Epithelial cell of prostate (primary cell): ENCODE data around the gene TOB1.

ENCODE experiments used
- DNase-seq: peaks from one replicate; pipeline ENCODE4 v3.0.0-alpha.2; 2011; ENCODE audit warnings: low read depth, low spot score
- H3K27ac ChIP-seq: fragments of 450-650 bp; 2 replicates; pipeline ENCODE4 v1.5.1; 2017; ENCODE audit warnings: mild to moderate bottlenecking

The TOB1 gene, protein sequence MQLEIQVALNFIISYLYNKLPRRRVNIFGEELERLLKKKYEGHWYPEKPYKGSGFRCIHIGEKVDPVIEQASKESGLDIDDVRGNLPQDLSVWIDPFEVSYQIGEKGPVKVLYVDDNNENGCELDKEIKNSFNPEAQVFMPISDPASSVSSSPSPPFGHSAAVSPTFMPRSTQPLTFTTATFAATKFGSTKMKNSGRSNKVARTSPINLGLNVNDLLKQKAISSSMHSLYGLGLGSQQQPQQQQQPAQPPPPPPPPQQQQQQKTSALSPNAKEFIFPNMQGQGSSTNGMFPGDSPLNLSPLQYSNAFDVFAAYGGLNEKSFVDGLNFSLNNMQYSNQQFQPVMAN

GRCh38 chr17:50866261-50866949 lies at the start of gene TOB1:
Gene TOB1 (minus strand): TSS chr17:50866354. CDS start chr17:50864017, 2,337 bp downstream.
- H3K27ac ChIP-seq = peak within 1 kb of the TSS; percentile 99
- peak; percentile 87 for DNase-seq

DNA sequence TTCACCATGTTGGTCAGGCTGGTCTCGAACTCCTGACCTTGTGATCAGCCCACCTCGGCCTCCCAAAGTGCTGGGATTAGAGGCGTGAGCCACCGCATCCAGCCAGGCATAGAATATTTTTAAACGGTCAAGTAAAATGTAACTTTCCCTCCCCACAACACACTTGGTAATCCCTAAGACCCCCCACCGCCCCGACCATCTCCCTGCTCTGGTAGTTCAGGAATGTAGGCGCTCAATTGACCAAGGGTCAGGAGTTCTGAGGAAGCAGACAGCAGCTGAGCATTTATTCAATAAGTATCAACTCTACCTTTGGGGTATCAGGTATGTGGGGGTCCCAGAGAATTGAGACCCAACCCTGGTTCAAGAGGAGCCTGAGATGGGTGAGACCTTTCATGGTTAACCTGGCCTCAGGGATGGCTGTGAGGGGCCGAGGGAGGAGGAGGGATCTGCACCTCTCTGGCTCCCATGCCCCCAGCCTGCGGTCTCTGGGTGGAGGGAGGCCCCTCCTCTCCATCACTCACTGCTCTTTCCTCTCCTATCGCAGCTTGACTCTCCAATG lies 48.4 kb upstream of the TOB1 start:
- DNase-seq = no peak
- H3K27ac ChIP-seq = no peak overlapping the region

- no peak for DNase-seq
- no peak overlapping the region for H3K27ac ChIP-seq
Observed at GRCh38 chr17:50913120-50913519, 47.0 kb upstream of the TOB1 start.

- DNase-seq = no peak
- H3K27ac ChIP-seq = no peak overlapping the region
Observed at GRCh38 chr17:50911890-50912289, 45.7 kb upstream of the TOB1 start.

DNA sequence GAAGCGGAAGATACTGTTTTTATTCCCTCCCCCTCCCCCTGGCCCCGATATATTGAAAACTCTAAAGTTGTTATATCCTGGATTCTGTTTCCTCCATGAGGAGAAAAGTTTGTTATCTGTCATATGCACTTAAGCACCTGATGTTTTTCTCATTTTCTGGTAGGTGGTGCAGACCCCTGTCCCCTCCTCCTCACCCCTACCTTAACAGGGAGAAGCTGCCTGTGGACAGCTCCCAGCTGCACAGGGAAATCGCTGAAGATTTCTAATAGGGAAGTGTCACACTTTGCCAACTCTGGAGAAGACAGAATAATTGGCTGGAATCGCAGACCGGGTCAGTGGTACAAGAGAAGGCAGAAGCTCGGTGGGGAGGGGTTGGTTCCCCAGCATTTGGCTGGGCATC lies 45.3 kb upstream of the TOB1 start:
- no peak for DNase-seq
- H3K27ac ChIP-seq = no peak overlapping the region

GRCh38 chr17:50909765-50910605 lies 43.8 kb upstream of the TOB1 start:
- no peak for DNase-seq
- H3K27ac ChIP-seq = no peak overlapping the region

GRCh38 chr17:50908860-50909764 lies 43.0 kb upstream of the TOB1 start:
- DNase-seq = no peak
- peak overlapping the region; percentile 4 for H3K27ac ChIP-seq

GRCh38 chr17:50908140-50908859 lies 42.1 kb upstream of the TOB1 start:
- no peak for DNase-seq
- peak overlapping the region; percentile 9 for H3K27ac ChIP-seq

DNA sequence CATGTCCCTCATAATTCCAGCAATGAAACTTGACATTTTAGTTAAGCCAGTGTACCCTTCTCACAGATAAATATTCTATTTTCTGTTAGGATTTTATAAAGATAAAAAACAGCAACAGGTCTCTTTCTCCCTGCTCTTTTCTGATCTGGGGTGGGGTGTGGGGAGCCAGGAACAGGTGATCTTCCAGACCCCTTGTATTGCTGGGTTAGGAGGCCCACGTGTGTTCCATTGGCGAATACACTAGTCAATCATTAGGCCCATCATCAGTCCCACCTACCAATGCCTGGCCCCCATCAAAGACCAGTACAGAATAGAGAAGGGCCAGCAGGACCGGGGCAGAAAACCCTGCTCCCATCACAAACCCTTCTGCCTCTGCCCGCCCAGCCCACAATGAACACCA lies 40.3 kb upstream of the TOB1 start:
- H3K27ac ChIP-seq = no peak overlapping the region
- DNase-seq = no peak

GRCh38 chr17:50905460-50905803 lies 39.3 kb upstream of the TOB1 start:
- no peak for DNase-seq
- H3K27ac ChIP-seq = peak overlapping the region; percentile 98

- H3K27ac ChIP-seq = peak overlapping the region; percentile 98
- DNase-seq = no peak
Observed at GRCh38 chr17:50904518-50905459, 38.6 kb upstream of the TOB1 start.

GRCh38 chr17:50903604-50904517 lies 37.7 kb upstream of the TOB1 start:
- no peak for DNase-seq
- peak overlapping the region; percentile 98 for H3K27ac ChIP-seq

GRCh38 chr17:50902372-50903353 lies 36.5 kb upstream of the TOB1 start:
- H3K27ac ChIP-seq = peak overlapping the region; percentile 98

DNA sequence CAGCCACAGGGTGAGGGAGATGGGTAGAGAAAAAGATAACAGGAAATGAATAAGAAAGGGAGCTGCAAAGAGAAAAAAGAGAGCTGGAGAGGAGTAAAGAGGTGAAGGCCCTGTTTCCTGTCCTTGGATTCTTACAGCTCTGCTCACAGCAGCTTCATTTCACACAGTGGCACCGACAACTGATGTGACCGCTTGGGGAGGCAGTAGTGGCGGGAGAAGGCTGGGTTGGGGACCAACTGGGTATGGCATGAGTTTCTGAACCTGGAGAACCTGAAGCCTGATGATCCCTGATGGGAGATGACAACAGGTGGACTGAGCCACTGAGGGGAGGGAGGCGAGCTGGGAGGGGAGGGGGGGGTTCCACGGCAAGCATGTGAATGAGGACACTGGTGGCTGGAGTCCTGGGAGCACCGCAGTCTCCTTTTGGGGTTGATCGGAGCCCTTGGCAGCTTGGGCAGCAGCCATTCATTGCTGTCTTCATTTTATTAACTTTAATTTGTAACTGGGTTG lies 34.3 kb upstream of the TOB1 start:
- no peak for DNase-seq
- H3K27ac ChIP-seq = no peak overlapping the region

More at GRCh38 chr17:50902372-50903353, 36.5 kb upstream of the TOB1 start:
- no peak for DNase-seq

DNA sequence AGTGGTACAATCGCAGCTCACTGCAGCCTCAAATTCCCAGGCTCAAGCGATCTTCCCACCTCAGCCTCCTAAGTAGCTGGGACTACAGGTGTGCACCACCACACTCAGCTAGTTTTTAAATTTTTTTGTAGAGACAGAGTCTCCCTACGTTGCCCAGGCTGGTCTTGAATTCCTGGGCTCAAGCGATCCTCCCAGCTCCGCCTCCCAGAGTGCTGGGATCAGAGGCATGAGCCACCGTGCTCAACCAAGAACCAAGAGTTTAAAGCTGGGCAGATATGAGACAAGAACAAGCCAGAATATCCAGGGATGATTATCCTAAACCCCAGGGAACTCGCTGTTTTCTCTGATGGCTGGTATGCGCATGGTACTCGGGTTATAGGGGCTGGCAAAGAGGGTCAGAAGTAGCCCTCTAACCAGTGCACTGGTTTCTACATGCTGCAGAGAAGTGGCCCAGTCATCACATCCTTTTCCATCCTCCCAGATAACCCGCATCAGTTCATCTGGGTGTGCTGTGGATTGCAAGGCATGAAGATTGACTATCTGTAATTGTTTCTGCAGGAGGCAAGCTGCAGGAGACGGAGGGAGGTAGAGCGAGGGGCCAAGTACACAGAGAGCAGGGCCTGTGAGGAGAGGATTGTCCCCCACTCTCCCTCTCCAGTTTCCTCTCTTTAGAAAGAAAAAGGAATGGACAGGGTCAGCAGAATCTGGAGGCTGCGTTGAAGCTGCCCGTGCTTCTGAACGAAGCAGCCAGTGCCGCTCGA lies 33.6 kb upstream of the TOB1 start:
- no peak overlapping the region for H3K27ac ChIP-seq
- DNase-seq = no peak
